Liver (tissue), 3 donors: ENCODE results near the gene PVRIG.

Source experiments
- CTCF ChIP-seq: fragments of 150-350 bp; IDR thresholded peaks from 2 replicates; pipeline ENCODE4 v1.5.1; 2017; ENCODE audit warnings: improper control_type of control experiment, low read depth, low read length; ENCODE audit not compliant: missing input control
- RXRA ChIP-seq, 2 donors: IDR thresholded peaks; 2 replicates each; pipeline ENCODE4 v1.6.1; 2017 to 2018; ENCODE audit warnings: antibody characterized with exemption in 2 of 2, mild to moderate bottlenecking in 1 of 2
- donor health status: healthy.
- donor health status: healthy.

DNA sequence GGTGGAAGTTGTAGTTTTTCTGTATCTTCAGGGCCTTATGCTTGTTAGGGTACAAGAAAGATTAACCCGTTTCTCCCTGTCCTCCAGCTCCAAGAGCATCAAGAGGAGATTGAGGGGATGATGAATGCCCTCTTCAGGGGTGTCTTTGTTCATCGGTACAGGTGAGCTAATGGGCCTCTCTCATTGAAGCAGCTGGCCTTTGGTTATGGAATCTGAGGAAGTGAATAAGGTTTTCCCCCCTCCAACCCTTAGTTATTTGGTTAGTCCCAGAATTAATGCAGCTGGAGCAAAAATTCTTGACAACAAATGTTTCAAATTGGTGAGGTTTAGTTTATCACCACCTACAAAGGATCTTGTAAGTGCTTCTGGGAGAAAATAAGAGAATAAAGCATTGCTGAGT, 24.5 kb upstream of the PVRIG start:
- no peak for TF ChIP-seq CTCF
- no peak for TF ChIP-seq RXRA (IDR thresholded peaks at IDR 0.05)
